Ovary (tissue), 3 donors: ENCODE data around the gene TUG1.

Source experiments
- CTCF ChIP-seq, 3 donors: fragments of 450-650 bp in 2 of 3; fragments of 200-600 bp in 1 of 3; IDR thresholded peaks; one replicate each; pipeline versions ENCODE4 v1.5.1 to v1.8.0; 2016 to 2022; ENCODE audit warnings: antibody characterized with exemption in 3 of 3, mild to moderate bottlenecking in 1 of 3
- POLR2A ChIP-seq: fragments of 450-650 bp; IDR thresholded peaks from one replicate; pipeline ENCODE4 v1.6.1; 2017; ENCODE audit warnings: antibody characterized with exemption, mild to moderate bottlenecking, moderate library complexity
- donor health status: DM: no; HTN: no; CAD: no.

DNA sequence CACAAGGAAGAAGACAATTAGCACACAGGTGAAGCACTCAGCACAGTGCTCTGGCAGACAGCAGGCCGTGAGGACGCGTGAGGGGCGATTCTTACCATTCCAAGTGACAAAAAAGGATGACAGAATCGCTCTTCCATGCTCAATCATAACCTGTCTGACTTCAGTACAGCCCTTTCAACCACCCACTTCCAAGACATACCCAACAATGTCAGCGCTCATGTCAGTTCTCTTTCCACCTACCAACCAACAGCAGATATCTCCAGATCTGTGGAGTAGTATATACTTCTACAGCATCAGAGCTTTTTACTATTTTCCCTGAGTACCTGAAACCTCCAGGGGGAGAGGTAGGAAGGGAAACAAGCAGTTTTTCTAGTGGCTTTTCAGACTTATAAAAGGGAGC lies 40.7 kb upstream of the TUG1 start:
- TF ChIP-seq CTCF (IDR thresholded peaks at IDR 0.05) (no peak), POLR2A (no peak)
